Hepatocyte (in vitro differentiated cells): ENCODE measurements around the gene FAM9C.

Experiments
- EZH2phosphoT487 ChIP-seq: fragments of 200-600 bp; sonication (generic); IDR thresholded peaks from one replicate; pipeline ENCODE4 v1.6.1; 2018; ENCODE audit warnings: antibody characterized with exemption, mild to moderate bottlenecking, low read depth, moderate library complexity; ENCODE audit not compliant: unreplicated experiment, severe bottlenecking
- TF ChIP-seq, protein P1 (sequence below): fragments of 200-600 bp; sonication (generic); IDR thresholded peaks from 2 replicates; pipeline ENCODE4 v1.5.1; 2016; ENCODE audit warnings: antibody characterized with exemption, mild to moderate bottlenecking; ENCODE audit not compliant: poor library complexity

DNA sequence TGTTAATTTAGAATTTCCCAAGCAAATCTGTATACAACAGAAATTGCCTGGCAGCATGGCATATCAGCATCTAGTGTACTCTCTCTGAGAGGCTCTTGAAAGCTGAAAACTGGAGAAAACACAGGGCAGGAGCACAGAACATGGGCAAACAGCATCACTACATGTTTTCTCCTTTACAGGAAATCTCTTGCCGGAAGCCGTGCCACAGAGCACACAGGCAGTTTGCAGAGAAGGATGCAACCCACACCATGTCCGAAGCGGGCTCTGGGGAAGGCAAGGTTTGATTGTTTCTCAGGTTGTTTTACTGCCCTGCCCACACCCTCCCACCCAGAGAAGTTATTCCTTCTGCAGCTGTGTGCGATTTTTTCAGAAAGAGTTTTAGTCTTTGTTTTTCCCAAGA lies 41.1 kb upstream of the FAM9C start:
- TF ChIP-seq, protein P1, sequence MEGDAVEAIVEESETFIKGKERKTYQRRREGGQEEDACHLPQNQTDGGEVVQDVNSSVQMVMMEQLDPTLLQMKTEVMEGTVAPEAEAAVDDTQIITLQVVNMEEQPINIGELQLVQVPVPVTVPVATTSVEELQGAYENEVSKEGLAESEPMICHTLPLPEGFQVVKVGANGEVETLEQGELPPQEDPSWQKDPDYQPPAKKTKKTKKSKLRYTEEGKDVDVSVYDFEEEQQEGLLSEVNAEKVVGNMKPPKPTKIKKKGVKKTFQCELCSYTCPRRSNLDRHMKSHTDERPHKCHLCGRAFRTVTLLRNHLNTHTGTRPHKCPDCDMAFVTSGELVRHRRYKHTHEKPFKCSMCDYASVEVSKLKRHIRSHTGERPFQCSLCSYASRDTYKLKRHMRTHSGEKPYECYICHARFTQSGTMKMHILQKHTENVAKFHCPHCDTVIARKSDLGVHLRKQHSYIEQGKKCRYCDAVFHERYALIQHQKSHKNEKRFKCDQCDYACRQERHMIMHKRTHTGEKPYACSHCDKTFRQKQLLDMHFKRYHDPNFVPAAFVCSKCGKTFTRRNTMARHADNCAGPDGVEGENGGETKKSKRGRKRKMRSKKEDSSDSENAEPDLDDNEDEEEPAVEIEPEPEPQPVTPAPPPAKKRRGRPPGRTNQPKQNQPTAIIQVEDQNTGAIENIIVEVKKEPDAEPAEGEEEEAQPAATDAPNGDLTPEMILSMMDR = no peak
- TF ChIP-seq EZH2phosphoT487 = no peak
